ENCODE data around the gene GFER.
A peak's percentile ranks its signal among the peaks of the same experiment; 100 is the strongest.

Gene GFER

DNA sequence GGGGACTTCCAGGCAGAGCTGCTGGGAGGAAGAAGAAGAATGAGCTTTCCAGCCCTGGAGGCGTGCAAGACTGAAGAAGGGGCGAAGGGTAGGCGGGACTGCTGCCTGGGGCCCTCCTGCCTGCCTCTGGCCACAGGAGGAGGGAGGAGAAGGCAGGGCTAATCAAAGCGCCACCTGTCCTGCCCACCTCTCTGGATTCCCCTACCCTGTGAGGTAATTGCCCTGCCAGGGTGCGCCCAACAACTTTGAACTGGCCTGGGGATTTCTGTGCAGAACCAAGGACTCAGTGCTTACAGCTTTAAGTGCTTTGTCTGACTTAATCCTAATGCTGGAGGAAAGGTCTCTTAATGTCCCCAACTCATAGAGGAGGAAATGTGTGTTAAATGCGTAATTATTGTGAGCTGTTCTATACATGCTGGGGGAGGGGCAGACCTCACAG, 2.6 kb upstream of the GFER start, which contains the start of gene NOXO1:
NOXO1 (minus strand) TSS at position 72 of the 439 bp plus-strand sequence. CDS start 290 bp downstream, outside the sequence.
- Histone ChIP-seq H3K9ac (ENCODE audit: low read length) (no peak within 1 kb of the TSS), H3K36me3 (ENCODE audit: control insufficient read depth, insufficient read depth, low read length) (peaks cover 9% of the 10 kb centered on the region), H3K27ac (ENCODE audit: low read depth, low read length) (no peak within 1 kb of the TSS), H3K27me3 (ENCODE audit: control insufficient read depth, insufficient read depth, low read length) (peaks cover 17% of the 10 kb centered on the region), H3K4me3 (ENCODE audit: low read length) (peak within 1 kb of the TSS; percentile 18), H3K4me1 (ENCODE audit: control insufficient read depth, insufficient read depth, low read length) (peaks cover 7% of the 10 kb centered on the region)

DNA sequence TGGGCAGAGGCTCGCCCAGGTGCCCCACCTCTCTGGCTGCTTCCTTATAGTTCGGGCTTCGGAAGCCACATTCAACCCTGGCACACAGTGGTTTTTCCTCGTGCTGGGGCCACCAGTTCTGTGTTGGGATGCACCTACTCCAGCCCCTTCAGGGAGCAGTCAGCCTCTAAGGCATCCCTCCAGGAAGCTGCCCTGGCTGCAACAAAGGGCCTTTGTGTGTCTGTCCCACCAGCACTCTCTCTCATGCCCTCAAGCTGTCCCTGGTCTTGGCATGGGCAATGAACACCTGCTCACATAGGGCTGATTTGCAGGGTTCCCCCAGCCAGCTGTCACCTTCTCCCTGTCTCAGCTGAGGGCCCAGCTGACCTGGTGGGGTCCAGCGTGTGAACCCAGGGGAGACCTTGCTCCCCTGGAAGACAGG, 2.0 kb upstream of the GFER start:
- Histone ChIP-seq H3K4me3 (ENCODE audit: low read length) (no peak overlapping the region), H3K27me3 (ENCODE audit: control insufficient read depth, insufficient read depth, low read length) (peaks cover 17% of the 10 kb centered on the region), H3K9ac (ENCODE audit: low read length) (no peak overlapping the region), H3K36me3 (ENCODE audit: control insufficient read depth, insufficient read depth, low read length) (peaks cover 8% of the 10 kb centered on the region), H3K4me1 (ENCODE audit: control insufficient read depth, insufficient read depth, low read length) (peaks cover 7% of the 10 kb centered on the region), H3K27ac (ENCODE audit: low read depth, low read length) (no peak overlapping the region)

DNA sequence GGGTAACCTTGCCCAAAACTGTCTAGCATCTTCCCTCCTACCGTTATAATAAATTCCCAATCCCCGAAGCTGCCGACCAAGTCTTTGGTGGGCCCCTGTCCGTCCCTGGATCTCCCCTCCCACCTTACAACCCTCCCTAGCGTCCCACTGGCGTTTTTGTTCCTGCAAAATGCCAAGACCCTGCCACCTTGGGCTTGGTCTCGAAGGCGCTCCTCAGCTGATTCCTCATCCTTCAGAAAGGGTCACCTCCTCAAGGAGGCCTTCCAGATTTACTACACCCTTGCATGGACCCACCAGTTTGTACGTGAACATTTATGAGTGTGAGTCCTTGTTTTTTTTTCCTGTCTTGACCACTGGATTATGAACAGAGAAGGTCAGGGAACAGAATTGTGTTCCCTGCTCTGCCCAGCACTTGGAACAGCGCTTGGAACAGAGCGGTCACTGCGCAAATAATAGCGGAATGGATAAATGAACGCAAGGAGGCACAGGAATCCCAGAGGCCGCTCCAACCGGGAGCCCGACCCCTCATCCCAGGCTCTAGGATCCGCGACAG, 926 bp upstream of the GFER start:
- H3K9ac ChIP-seq (ENCODE audit: low read length) = no peak overlapping the region
- peak overlapping the region; percentile 51 for H3K27ac ChIP-seq (ENCODE audit: low read depth, low read length)
- H3K27me3 ChIP-seq (ENCODE audit: control insufficient read depth, insufficient read depth, low read length) = peaks cover 17% of the 10 kb centered on the region
- peak overlapping the region; percentile 74 for H3K4me3 ChIP-seq (ENCODE audit: low read length)
- peaks cover 9% of the 10 kb centered on the region for H3K36me3 ChIP-seq (ENCODE audit: control insufficient read depth, insufficient read depth, low read length)
- peaks cover 7% of the 10 kb centered on the region for H3K4me1 ChIP-seq (ENCODE audit: control insufficient read depth, insufficient read depth, low read length)

DNA sequence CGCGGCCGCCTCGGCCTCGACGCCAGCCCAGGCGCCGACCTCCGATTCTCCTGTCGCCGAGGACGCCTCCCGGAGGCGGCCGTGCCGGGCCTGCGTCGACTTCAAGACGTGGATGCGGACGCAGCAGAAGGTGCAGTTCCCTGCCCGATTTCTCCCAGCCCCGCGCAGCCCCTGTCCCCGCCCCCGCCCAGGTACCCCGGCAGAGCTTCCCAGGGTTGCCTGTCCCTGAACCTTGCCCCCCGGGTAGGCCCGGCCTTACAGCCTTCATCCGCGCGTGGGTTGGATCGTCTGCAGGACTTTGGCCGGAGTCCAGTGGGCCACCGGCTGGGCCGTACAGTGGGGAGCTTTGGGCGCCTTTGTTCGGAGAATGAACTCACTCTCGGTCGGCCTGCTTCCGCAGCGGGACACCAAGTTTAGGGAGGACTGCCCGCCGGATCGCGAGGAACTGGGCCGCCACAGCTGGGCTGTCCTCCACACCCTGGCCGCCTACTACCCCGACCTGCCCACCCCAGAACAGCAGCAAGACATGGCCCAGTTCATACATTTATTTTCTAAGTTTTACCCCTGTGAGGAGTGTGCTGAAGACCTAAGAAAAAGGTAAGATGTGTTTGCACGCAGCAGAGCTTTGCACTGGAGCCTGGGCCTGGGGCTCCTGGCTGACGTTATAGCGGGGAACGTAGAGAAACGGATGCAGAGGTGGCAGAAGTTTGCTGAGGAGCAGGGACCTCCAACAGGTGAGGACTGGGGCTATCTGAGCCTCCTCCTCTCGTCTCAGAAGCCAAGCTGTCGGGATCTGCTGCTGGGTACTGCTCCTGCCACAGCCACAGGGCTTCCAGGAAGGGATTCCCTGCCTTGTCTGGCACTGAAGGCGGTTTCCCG, 593 bp downstream of the GFER start:
- Histone ChIP-seq H3K27ac (ENCODE audit: low read depth, low read length) (peak overlapping the region; percentile 51), H3K27me3 (ENCODE audit: control insufficient read depth, insufficient read depth, low read length) (peaks cover 23% of the 10 kb centered on the region)

DNA sequence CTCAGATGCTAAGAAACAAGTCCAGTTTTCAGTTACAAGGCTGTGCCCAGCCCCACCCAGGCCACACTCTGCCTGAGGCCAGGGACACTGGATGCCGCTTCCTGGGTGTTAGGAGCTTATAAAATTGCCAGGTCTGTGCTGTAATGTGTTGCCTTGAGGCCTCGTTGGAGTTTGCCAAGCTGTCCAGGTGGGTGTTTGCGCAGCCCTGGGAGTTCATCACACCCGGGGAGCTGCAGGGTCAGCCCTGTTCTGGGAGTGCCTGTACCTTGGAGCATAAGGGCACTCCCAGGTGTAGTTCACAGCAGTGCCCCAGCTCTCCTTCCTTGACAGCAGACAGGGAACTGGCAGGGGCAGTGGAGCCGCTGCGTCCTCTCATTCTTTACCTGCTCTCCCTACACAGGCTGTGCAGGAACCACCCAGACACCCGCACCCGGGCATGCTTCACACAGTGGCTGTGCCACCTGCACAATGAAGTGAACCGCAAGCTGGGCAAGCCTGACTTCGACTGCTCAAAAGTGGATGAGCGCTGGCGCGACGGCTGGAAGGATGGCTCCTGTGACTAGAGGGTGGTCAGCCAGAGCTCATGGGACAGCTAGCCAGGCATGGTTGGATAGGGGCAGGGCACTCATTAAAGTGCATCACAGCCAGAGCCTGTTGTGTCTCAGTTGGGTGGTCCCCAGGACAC, 1.6 kb downstream of the GFER start:
- Histone ChIP-seq H3K36me3 (ENCODE audit: control insufficient read depth, insufficient read depth, low read length) (peaks cover 7% of the 10 kb centered on the region), H3K27me3 (ENCODE audit: control insufficient read depth, insufficient read depth, low read length) (peaks cover 25% of the 10 kb centered on the region), H3K9ac (ENCODE audit: low read length) (peak overlapping the region; percentile 51), H3K4me3 (ENCODE audit: low read length) (peak overlapping the region; percentile 74), H3K4me1 (ENCODE audit: control insufficient read depth, insufficient read depth, low read length) (peaks cover 7% of the 10 kb centered on the region), H3K27ac (ENCODE audit: low read depth, low read length) (no peak overlapping the region)

More for the DNA sequence above, 593 bp downstream of the GFER start:
- H3K36me3 ChIP-seq (ENCODE audit: control insufficient read depth, insufficient read depth, low read length) = peaks cover 7% of the 10 kb centered on the region
- H3K9ac ChIP-seq (ENCODE audit: low read length) = peak overlapping the region; percentile 51
- H3K4me1 ChIP-seq (ENCODE audit: control insufficient read depth, insufficient read depth, low read length) = peaks cover 7% of the 10 kb centered on the region
- peak overlapping the region; percentile 74 for H3K4me3 ChIP-seq (ENCODE audit: low read length)

DNA sequence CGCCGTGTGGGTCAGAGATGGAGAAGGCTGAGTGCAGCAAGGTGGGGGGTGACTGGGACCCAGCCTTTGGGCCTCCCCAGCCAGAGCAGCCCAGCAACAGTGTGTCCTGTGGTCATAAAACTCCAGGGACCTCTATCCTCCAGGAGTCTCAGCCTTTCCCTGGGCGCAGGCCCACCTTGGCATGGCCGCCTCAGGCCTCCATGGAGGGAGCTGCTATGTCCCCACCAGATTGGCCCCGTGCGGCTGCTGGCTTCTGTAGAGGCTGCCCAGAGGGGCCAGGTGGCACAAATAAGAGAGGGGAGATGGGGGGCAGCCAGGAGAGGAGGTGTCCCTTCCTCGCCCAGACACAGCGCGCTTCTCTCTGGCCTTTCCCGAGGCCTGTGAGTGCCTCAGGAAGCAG, 3.2 kb downstream of the GFER start:
- no peak overlapping the region for H3K27ac ChIP-seq (ENCODE audit: low read depth, low read length)
- no peak overlapping the region for H3K9ac ChIP-seq (ENCODE audit: low read length)
- peaks cover 7% of the 10 kb centered on the region for H3K36me3 ChIP-seq (ENCODE audit: control insufficient read depth, insufficient read depth, low read length)
- no peak overlapping the region for H3K4me3 ChIP-seq (ENCODE audit: low read length)
- peaks cover 26% of the 10 kb centered on the region for H3K27me3 ChIP-seq (ENCODE audit: control insufficient read depth, insufficient read depth, low read length)
- peaks cover 7% of the 10 kb centered on the region for H3K4me1 ChIP-seq (ENCODE audit: control insufficient read depth, insufficient read depth, low read length)

DNA sequence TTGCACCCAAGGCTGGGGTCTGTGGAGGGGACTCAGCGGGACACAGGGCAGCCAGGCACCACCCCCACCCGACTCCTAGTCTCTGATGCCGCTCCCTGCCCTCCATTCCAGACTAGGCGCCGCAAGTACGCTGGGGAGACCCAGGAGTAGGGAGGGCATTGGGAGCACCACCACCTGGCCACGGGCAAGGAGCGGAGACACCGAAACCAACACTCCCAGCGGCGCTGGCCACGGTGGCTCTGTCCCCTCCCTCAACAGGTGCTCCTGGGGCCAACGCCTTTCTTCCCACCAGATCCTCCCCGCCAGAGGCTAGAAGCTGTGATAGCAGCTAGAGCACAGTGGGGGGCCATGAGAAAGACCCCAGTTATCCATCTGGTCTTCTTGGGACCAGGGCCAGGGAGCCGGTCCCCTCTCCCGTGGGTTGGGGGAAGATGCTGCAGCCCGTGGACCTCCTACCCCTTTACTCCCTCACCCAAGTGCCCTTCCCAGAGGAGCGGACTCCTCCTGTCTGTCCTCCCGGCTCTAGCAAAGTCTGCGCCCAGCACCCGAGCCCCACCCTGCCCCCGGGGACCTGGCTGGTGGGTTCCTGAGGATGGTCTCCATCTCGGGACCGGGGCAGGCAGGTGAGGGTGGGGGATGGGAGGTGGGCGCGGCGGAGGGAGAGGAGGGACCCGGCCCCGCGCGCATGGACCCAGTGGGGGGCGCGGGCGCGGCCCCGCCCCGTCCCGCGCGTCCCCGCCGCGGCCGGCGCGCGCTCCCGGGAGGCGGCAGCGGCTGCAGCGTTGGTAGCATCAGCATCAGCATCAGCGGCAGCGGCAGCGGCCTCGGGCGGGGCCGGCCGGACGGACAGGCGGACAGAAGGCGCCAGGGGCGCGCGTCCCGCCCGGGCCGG, 5.5 kb downstream of the GFER start, which contains the start of gene SYNGR3:
SYNGR3 (plus strand) TSS at position 762 of the 892 bp plus-strand sequence. CDS start 133 bp downstream, outside the sequence.
- Histone ChIP-seq H3K9ac (ENCODE audit: low read length) (no peak within 1 kb of the TSS), H3K4me3 (ENCODE audit: low read length) (peak within 1 kb of the TSS; percentile 45), H3K27ac (ENCODE audit: low read depth, low read length) (no peak within 1 kb of the TSS), H3K4me1 (ENCODE audit: control insufficient read depth, insufficient read depth, low read length) (peaks cover 7% of the 10 kb centered on the region), H3K27me3 (ENCODE audit: control insufficient read depth, insufficient read depth, low read length) (peaks cover 24% of the 10 kb centered on the region), H3K36me3 (ENCODE audit: control insufficient read depth, insufficient read depth, low read length) (peaks cover 7% of the 10 kb centered on the region)

DNA sequence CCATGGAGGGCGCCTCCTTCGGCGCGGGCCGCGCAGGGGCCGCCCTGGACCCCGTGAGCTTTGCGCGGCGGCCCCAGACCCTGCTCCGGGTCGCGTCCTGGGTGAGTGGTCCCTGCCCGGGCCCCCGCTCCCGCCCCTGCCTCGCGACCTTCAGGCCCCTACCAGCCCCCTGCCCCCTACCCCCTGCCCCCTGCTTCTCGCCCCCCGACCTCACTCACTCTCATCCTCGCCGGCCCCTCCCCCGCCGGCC, 6.0 kb downstream of the GFER start:
- no peak overlapping the region for H3K9ac ChIP-seq (ENCODE audit: low read length)
- H3K4me1 ChIP-seq (ENCODE audit: control insufficient read depth, insufficient read depth, low read length) = peaks cover 2% of the 10 kb centered on the region
- H3K27me3 ChIP-seq (ENCODE audit: control insufficient read depth, insufficient read depth, low read length) = peaks cover 24% of the 10 kb centered on the region
- H3K27ac ChIP-seq (ENCODE audit: low read depth, low read length) = no peak overlapping the region
- no peak overlapping the region for H3K4me3 ChIP-seq (ENCODE audit: low read length)
- H3K36me3 ChIP-seq (ENCODE audit: control insufficient read depth, insufficient read depth, low read length) = peaks cover 7% of the 10 kb centered on the region

DNA sequence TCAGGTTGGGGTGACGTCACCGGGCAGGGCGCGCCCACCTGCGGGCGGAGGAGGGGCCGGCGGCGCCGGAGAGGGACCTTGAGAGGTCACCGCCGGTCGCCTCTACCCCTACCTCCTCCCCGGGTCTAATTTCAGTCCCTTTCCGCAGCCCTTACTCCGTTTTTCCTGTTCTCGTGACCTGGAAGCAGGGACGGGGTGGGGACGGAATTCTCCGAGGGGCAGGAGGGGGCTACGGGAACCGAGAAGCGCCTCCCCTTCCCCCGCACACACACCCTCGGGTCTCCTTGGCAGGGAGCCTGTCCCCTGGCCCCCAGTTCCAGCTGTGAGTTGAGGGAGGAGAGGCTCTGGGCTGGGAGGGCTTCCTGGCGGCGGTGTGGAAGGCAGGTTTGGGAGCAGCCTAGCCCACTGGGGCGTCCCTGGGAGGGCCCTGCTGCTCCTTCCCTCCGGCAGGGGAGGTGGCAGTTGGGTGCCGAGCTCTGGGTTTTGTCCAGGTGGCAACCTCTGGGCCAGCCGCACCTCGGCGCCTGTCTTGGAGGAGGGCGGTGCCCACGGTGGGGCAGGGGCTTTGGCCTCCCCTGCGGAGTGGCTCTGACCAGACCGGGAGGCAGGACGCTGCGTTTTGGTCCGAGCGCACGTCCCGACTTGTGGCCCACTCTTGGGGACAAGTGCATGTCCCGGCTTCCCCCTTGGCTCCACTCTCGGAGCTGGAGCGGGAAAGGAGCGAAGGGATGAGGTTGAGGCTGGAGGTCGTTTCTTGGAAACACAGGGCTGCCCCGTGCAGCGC, 6.5 kb downstream of the GFER start:
- Histone ChIP-seq H3K27me3 (ENCODE audit: control insufficient read depth, insufficient read depth, low read length) (peaks cover 24% of the 10 kb centered on the region), H3K4me1 (ENCODE audit: control insufficient read depth, insufficient read depth, low read length) (no peaks in the 10 kb centered on the region), H3K9ac (ENCODE audit: low read length) (no peak overlapping the region)

DNA sequence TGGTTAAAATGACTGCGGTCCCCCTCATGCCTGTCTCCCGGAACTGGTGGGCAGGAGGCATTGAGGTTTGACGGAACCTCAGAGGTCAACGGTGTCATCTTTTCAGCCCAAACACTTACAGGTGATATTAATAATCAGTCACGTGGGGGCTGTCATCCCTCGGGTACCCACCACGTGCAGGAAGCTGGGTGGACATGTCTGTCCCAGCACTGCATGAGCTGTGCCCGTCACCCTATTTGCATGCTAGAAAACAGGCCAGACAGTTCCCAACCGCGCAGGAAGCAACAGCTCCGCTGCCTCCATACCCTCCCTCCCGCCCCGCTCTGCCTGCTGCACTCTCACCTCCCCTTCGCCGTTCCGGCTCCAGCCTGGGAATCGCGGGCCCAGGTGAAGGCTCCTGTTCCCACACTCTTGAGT, 7.2 kb downstream of the GFER start:
- Histone ChIP-seq H3K4me3 (ENCODE audit: low read length) (peak overlapping the region; percentile 51), H3K27me3 (ENCODE audit: control insufficient read depth, insufficient read depth, low read length) (peaks cover 24% of the 10 kb centered on the region), H3K27ac (ENCODE audit: low read depth, low read length) (no peak overlapping the region), H3K4me1 (ENCODE audit: control insufficient read depth, insufficient read depth, low read length) (no peaks in the 10 kb centered on the region), H3K9ac (ENCODE audit: low read length) (no peak overlapping the region), H3K36me3 (ENCODE audit: control insufficient read depth, insufficient read depth, low read length) (peaks cover 7% of the 10 kb centered on the region)

More for the DNA sequence above, 6.5 kb downstream of the GFER start:
- peak overlapping the region; percentile 45 for H3K4me3 ChIP-seq (ENCODE audit: low read length)
- no peak overlapping the region for H3K27ac ChIP-seq (ENCODE audit: low read depth, low read length)
- peaks cover 7% of the 10 kb centered on the region for H3K36me3 ChIP-seq (ENCODE audit: control insufficient read depth, insufficient read depth, low read length)

DNA sequence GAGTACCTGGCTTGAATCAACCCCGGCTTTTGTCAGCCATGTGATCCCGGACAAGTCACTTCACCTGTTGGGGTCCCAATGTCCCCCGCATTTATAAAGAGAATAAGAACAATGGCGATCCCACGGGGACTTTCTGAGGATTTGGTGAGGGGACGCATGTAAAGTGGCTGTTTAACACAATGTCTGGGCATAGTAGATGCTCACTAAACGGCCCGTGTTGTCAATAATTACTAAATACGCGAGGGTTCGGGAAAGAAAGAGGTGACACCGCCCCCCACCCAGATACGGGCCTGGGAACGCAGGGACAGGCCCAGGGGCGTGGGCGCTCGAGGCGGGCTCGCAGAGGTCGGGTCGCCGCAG, 7.6 kb downstream of the GFER start:
- Histone ChIP-seq H3K27me3 (ENCODE audit: control insufficient read depth, insufficient read depth, low read length) (peaks cover 24% of the 10 kb centered on the region), H3K4me1 (ENCODE audit: control insufficient read depth, insufficient read depth, low read length) (no peaks in the 10 kb centered on the region), H3K9ac (ENCODE audit: low read length) (no peak overlapping the region), H3K27ac (ENCODE audit: low read depth, low read length) (no peak overlapping the region), H3K4me3 (ENCODE audit: low read length) (peak overlapping the region; percentile 51), H3K36me3 (ENCODE audit: control insufficient read depth, insufficient read depth, low read length) (peaks cover 3% of the 10 kb centered on the region)

Measured in rectal smooth muscle tissue (tissue), 1 donor.